Pancreas (tissue), 10 donors: ENCODE results near the gene CYP17A1. TPM values are rescaled to one million over a fixed set of nuclear protein-coding genes. Genes with fewer than 3 reads are reported as not detected.

Source experiments
- ATAC-seq, 4 donors: fragments of 200-7000 bp; cut with Tn5 transposase; one replicate each; pipeline versions ENCODE4 v1.8.0 to v1.9.1; 2020; ENCODE audit warnings: mild to moderate bottlenecking in 4 of 4, moderate library complexity in 4 of 4
- DNase-seq, 6 donors: peaks; one replicate each; pipeline ENCODE4 v3.0.0-alpha.2; 2020
- FAIRE-seq: peaks from 2 replicates; lab custom pipeline; 2012; peaks lifted over from hg19 to GRCh38; lab: Jason Lieb, UNC
- H3K27ac ChIP-seq, 4 donors: fragments of 200-600 bp; sonication (generic); 1 replicate in 3 of 4; 2 replicates in 1 of 4; pipeline versions ENCODE4 v1.5.0 to v1.8.0; 2020
- H3K27me3 ChIP-seq, 4 donors: fragments of 200-600 bp; one replicate each; pipeline ENCODE4 v1.8.0; 2021
- H3K36me3 ChIP-seq, 3 donors: fragments of 200-600 bp; sonication (generic) in 1 of 3; one replicate each; pipeline versions ENCODE4 v1.5.0 to v1.8.0; 2020 to 2021
- H3K4me1 ChIP-seq, 3 donors: fragments of 200-600 bp; one replicate each; pipeline ENCODE4 v1.8.0; 2021
- H3K4me3 ChIP-seq, 4 donors: fragments of 200-600 bp; sonication (generic) in 2 of 4; one replicate each; pipeline versions ENCODE4 v1.5.0 to v1.8.0; 2020 to 2021
- H3K9me3 ChIP-seq, 4 donors: fragments of 200-600 bp; one replicate each; pipeline ENCODE4 v1.8.0; 2021
- WGBS, 2 donors: extraction: QIAGEN DNeasy Blood & Tissue Kit; methylation state at CpG; one replicate each; pipeline ENCODE4 v1.1.7; 2013; 5-methylcytosine and 5-hydroxymethylcytosine counted together
- intact Hi-C, 3 donors: fragments of 100-400 bp; cut with DNase I; formaldehyde crosslinking; loops; one replicate each; pipeline versions ENCODE4 v1.11.1 to v1.14.2; 2022
- polyA plus RNA-seq, 2 donors: library from polyadenylated mRNA; stranded (reverse); fragments of 200-250 nt; gene quantifications; one replicate each; pipeline ENCODE4 v1.2.3, GENCODE V29; 2013
- total RNA-seq, 6 donors: library from RNA; stranded (reverse); fragmentation: NEBNext Ultra II Directional in 4 of 6; extraction: Animal tissue kit (Norgen Biotek cat#: 25700) in 4 of 6; gene quantifications; one replicate each; pipeline versions ENCODE4 v1.2.1 to v1.2.4, GENCODE V29; 2021 to 2023
- TF ChIP-seq, protein P1 (sequence below), 4 donors: fragments of 200-600 bp; sonication (generic) in 3 of 4; IDR thresholded peaks; one replicate each; pipeline versions ENCODE4 v1.5.0 to v1.8.0; 2021; ENCODE audit warnings: antibody characterized with exemption in 4 of 4
- donor health status: healthy with polysubstance abuse.
- donor health status: DM: no; HTN: no; CAD: no; lungs with moderate emphysema.
- donor health status: DM: no; HTN: no; CAD: no.
- donor health status: control.
- donor health status: control.
- donor health status: Bipolar disorder and iron deficiency.
- donor health status: DM: yes; HTN: yes; CAD: no.
- donor health status: DM: no; HTN: no; CAD: no.
- donor health status: DM: no; HTN: no; CAD: no.
- donor health status: DM: yes; HTN: yes; CAD: no.

The CYP17A1 gene
- total and polyA plus RNA-seq, 8 donors = 0.11 to 6.4 (median 0.35) TPM; not detected in 1

- no peak for FAIRE-seq
These were observed 25.9 kb downstream of the CYP17A1 start for GRCh38 chr10:102811346-102811745.

GRCh38 chr10:102808380-102808779, 28.8 kb downstream of the CYP17A1 start:
- ATAC-seq (no peak), FAIRE-seq (no peak), DNase-seq (no peak)
- intact Hi-C loops = no loop called here
- no peak overlapping the region for H3K27ac ChIP-seq
- no peak overlapping the region for H3K4me3 ChIP-seq
- TF ChIP-seq, protein P1, sequence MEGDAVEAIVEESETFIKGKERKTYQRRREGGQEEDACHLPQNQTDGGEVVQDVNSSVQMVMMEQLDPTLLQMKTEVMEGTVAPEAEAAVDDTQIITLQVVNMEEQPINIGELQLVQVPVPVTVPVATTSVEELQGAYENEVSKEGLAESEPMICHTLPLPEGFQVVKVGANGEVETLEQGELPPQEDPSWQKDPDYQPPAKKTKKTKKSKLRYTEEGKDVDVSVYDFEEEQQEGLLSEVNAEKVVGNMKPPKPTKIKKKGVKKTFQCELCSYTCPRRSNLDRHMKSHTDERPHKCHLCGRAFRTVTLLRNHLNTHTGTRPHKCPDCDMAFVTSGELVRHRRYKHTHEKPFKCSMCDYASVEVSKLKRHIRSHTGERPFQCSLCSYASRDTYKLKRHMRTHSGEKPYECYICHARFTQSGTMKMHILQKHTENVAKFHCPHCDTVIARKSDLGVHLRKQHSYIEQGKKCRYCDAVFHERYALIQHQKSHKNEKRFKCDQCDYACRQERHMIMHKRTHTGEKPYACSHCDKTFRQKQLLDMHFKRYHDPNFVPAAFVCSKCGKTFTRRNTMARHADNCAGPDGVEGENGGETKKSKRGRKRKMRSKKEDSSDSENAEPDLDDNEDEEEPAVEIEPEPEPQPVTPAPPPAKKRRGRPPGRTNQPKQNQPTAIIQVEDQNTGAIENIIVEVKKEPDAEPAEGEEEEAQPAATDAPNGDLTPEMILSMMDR (IDR thresholded peaks at IDR 0.05) = no peak
- 79 to 82% methylated on average over 4 of the region's 4 CpGs for WGBS, 2 donors
- no peaks in the 10 kb centered on the region for H3K27me3 ChIP-seq
- H3K9me3 ChIP-seq = no peaks in the 10 kb centered on the region
- peaks cover 11 to 29% (median 15%) of the 10 kb centered on the region in 3 donors for H3K36me3 ChIP-seq
- no peaks in the 10 kb centered on the region for H3K4me1 ChIP-seq

More at GRCh38 chr10:102811346-102811745, 25.9 kb downstream of the CYP17A1 start:
- DNase-seq (no peak), ATAC-seq (no peak)
- Histone ChIP-seq H3K27me3 (no peaks in the 10 kb centered on the region), H3K9me3 (no peaks in the 10 kb centered on the region), H3K36me3 (peaks cover 11 to 37% (median 15%) of the 10 kb centered on the region in 3 donors), H3K4me3 (no peak overlapping the region), H3K4me1 (peaks cover 0 to 9% (median 0%) of the 10 kb centered on the region in 3 donors), H3K27ac (no peak overlapping the region)
- TF ChIP-seq, protein P1 (IDR thresholded peaks at IDR 0.05) = no peak
- 94 to 98% methylated on average over 3 of the region's 3 CpGs for WGBS, 2 donors
- intact Hi-C loops = no loop called here

- TF ChIP-seq, protein P1 (IDR thresholded peaks at IDR 0.05) = no peak
- H3K9me3 ChIP-seq = no peaks in the 10 kb centered on the region
- 88% methylated on average over 2 of the region's 2 CpGs for WGBS, 2 donors
- FAIRE-seq (no peak), DNase-seq (no peak), ATAC-seq (no peak)
- no peak overlapping the region for H3K27ac ChIP-seq
- peaks cover 0 to 8% (median 0%) of the 10 kb centered on the region in 3 donors for H3K36me3 ChIP-seq
- H3K4me1 ChIP-seq = peaks cover 0 to 3% (median 0%) of the 10 kb centered on the region in 3 donors
- intact Hi-C loops = no loop called here
- no peak overlapping the region for H3K4me3 ChIP-seq
- no peaks in the 10 kb centered on the region for H3K27me3 ChIP-seq
These were observed 32.7 kb downstream of the CYP17A1 start for GRCh38 chr10:102804382-102805055.

DNA sequence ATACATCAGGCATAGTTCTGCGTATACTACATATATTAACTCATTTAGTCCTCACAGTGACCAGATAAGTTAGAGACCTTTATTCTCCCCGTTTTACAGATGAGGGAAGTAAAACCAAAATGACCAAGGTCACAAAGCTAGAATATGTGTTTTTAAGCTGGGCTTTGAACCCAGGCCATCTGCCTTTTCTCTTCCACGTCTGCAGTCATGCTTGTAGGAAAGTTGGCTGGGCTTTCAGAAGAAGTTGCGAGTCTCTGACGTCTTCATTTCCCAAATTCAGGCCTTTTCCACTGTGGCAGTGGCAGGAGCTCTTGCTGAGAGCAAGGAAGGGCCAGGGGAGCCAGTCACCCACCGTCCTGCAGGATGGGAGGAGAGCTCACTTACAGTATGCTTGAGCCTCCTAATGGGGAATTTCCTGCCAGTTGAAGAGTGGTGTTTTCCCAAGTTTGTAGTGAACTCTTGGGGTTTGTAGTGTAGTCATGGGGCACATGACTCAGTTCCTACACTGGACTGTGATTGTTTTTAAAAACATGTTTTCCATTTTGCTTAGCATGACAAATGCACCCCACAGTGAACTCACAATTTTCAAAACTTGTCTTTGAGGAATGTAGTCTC, 34.2 kb downstream of the CYP17A1 start:
- intact Hi-C loops = no loop called here
- FAIRE-seq (no peak), DNase-seq (peak in 1 of 6 donors; percentile 35), ATAC-seq (peak in 3 of 4 donors; percentile 52 to 80 (median 79))
- Histone ChIP-seq H3K9me3 (no peaks in the 10 kb centered on the region), H3K4me1 (peaks cover 0 to 3% (median 0%) of the 10 kb centered on the region in 3 donors), H3K36me3 (peaks cover 0 to 20% (median 3%) of the 10 kb centered on the region in 3 donors), H3K27me3 (no peaks in the 10 kb centered on the region), H3K27ac (peak overlapping the region in 3 of 4 donors; percentile 8 to 37 (median 9)), H3K4me3 (no peak overlapping the region)
- TF ChIP-seq, protein P1 (IDR thresholded peaks at IDR 0.05) = no peak
- 75% methylated on average over 6 of the region's 6 CpGs for WGBS, 2 donors
